ENCODE measurements around the gene LONP2.

LONP2 gene

GRCh38 chr16:48247311-48247710 is 3.2 kb downstream of the LONP2 start, which contains the start of gene ABCC11:
Gene ABCC11, minus strand, starts transcription at chr16:48247539. Its CDS starts 15,618 bp downstream, at chr16:48231921.
- CTCF ChIA-PET, result interaction anchor here (1.3 to 2.7 kb wide), 3 partner anchors 11 to 376 kb away, joined by 4 to 8 read pairs (median 4); no protein-coding TSS in a partner anchor
- no peak for TF ChIP-seq CTCF (IDR thresholded peaks at IDR 0.05; ENCODE audit: control extremely low read depth, extremely low read depth, low read depth, missing control alignments)
- DNase-seq (ENCODE audit: extremely low spot score), result no peak
- POLR2A ChIA-PET, result no interaction called here

DNA sequence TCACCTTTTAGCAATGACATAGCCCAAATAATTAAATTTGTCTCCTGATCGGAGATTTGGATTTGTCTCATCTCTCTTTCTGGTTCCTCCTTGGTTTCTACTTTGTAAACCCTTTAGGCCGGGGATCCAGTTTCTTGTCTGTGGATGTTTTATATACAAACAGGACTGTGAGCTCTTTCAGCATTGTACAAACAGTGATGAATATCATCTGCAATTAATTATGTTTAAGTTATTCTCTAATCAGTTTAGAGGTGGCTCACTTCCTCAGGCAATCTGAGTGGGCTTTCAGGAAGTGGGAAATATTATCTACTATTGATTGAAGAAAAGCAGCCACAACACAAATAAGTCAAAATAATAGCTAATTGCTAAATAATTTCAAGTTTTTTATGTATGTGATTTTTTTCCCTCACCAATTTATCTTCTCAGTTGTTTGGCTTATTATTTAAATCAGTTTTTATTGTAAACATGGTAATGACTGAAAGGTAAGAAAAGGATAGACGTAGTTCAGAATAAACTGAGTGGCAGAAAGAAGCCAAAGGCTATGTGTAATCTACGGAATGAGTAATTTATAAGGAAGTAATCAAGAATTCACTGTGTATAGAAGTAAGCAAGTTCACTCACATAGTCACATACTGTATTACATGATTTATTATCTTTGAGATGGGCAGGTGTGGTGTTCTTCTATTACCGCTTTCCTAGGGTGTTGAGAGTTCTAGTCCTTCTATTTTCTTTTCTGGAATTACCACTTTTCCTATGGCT is 6.6 kb downstream of the LONP2 start:
- DNase-seq (ENCODE audit: extremely low spot score), result no peak
- ChIA-PET POLR2A (no interaction called here), CTCF (interaction anchor here (2.5 kb wide), 1 partner anchor 19 kb away, joined by 8 read pairs; no protein-coding TSS in a partner anchor)
- no peak for TF ChIP-seq CTCF (IDR thresholded peaks at IDR 0.05; ENCODE audit: control extremely low read depth, extremely low read depth, low read depth, missing control alignments)

DNA sequence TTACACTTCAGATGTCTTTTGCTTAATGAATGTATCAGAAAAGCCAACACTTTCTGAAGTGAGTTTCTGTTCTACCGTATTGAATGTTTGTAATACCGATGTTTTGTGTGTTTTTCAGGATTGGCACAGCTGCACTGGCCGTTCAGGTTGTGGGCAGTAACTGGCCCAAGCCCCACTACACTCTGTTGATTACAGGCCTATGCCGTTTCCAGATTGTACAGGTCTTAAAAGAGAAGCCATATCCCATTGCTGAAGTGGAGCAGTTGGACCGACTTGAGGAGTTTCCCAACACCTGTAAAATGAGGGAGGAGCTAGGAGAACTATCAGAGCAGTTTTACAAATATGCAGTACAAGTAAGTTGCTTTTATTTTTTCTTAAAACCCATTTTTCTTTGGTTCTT is 7.9 kb downstream of the LONP2 start:
- no peak for TF ChIP-seq CTCF (IDR thresholded peaks at IDR 0.05; ENCODE audit: control extremely low read depth, extremely low read depth, low read depth, missing control alignments)
- no peak for DNase-seq (ENCODE audit: extremely low spot score)
- ChIA-PET CTCF (interaction anchor here (1.1 to 2.5 kb wide), 3 partner anchors 15 to 50 kb away, joined by 5 to 8 read pairs (median 8); no protein-coding TSS in a partner anchor), POLR2A (no interaction called here)

DNA sequence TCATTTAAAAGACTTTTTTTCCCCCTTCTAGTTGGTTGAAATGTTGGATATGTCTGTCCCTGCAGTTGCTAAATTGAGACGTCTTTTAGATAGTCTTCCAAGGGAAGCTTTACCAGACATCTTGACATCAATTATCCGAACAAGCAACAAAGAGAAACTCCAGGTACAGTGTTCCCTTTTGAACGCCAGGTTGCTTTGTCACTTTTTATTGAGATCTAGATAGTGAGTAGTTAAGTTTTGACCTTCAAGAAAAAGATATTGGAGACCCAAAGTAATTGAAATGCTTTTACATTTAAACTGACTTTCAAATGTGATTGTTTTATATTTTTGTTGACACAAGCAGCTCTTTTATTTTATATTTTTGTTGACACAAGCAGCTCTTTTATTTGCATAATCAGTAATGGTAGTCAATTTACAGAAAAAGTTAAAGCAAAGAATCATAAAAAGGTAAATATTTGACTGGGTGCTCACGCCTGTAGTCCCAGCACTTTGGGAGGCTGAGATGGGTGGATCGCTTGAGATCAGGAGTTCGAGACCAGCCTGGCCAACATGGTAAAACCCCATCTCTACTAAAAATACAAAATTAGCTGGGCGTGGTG is 12.6 kb downstream of the LONP2 start:
- no peak for DNase-seq (ENCODE audit: extremely low spot score)
- no peak for TF ChIP-seq CTCF (IDR thresholded peaks at IDR 0.05; ENCODE audit: control extremely low read depth, extremely low read depth, low read depth, missing control alignments)
- ChIA-PET POLR2A (no interaction called here), CTCF (interaction anchor here (0.9 to 1.3 kb wide), 2 partner anchors 10 to 366 kb away, joined by 3 to 8 read pairs; no protein-coding TSS in a partner anchor)

- CTCF ChIA-PET, result no interaction called here
Observed at GRCh38 chr16:48261569-48261968, 17.5 kb downstream of the LONP2 start.

GRCh38 chr16:48262631-48263030 is 18.5 kb downstream of the LONP2 start:
- POLR2A ChIA-PET, result no interaction called here
- CTCF ChIA-PET, result no interaction called here
- no peak for TF ChIP-seq CTCF (IDR thresholded peaks at IDR 0.05; ENCODE audit: control extremely low read depth, extremely low read depth, low read depth, missing control alignments)
- no peak for DNase-seq (ENCODE audit: extremely low spot score)

More at GRCh38 chr16:48261569-48261968, 17.5 kb downstream of the LONP2 start:
- POLR2A ChIA-PET, result no interaction called here
- DNase-seq (ENCODE audit: extremely low spot score), result no peak
- TF ChIP-seq CTCF (IDR thresholded peaks at IDR 0.05; ENCODE audit: control extremely low read depth, extremely low read depth, low read depth, missing control alignments), result no peak
